ENCODE measurements around the gene VPS13A. TPM values are rescaled to one million over a fixed set of nuclear protein-coding genes. Genes with fewer than 3 reads are reported as not detected.

The VPS13A gene
- total RNA-seq, 2 experiments from 2014 or later, result 27.0 to 44.6 TPM

DNA sequence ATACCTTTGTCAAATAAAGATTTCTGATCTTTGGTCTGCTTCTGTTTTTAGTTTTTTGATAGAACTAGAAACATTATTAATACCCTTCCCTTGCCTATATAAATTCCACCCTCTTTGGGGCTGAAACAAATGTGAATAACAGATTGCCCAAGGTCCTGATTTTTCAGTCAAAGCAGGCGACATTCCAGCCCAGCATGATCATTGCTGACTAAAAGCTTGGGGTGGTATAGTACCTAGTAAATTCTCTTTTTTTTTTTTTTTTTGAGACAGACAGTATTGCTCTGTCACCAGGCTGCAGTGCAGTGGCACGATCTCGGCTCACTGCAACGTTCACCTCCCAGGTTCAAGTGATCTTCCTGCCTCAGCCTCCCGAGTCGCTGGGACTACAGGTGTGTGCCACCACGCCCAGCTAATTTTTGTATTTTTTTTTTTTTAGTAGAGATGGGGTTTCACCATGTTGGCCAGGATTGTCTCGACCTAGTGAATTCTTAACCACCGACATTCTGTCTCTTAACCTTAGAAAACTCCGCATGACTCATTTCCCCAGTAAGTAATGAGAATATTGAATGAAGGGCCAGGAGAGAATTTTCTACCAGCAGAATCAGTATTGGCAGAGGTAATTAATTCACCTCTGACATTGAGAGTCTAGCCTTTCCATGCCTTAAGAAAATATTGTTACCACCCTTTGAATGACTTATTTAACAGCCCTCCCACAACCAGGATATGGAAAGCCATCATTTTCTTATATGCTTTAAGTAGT, 244.4 kb downstream of the VPS13A start:
- no peak overlapping the region for H3K4me3 ChIP-seq (ENCODE audit: low read depth, low read length, poor library complexity, severe bottlenecking)
- no peak overlapping the region for H2AFZ ChIP-seq (ENCODE audit: low read length)
- TF ChIP-seq EZH2phosphoT487 (IDR thresholded peaks at IDR 0.05; ENCODE audit: borderline replicate concordance, low read depth, low read length) (no peak), CTCF (conservative IDR thresholded peaks at IDR 0.05; ENCODE audit: low read length) (no peak)
- H3K79me2 ChIP-seq (ENCODE audit: insufficient read depth, low read depth, low read length), result no peaks in the 10 kb centered on the region
- no peaks in the 10 kb centered on the region for H4K20me1 ChIP-seq (ENCODE audit: insufficient read depth, low read length)
- no peaks in the 10 kb centered on the region for H3K9me2 ChIP-seq (ENCODE audit: insufficient read depth, low read length)
- no peak for DNase-seq (ENCODE audit: low spot score)
- ChIA-PET CTCF (ENCODE audit: unreplicated experiment) (no interaction called here), POLR2A (interaction anchor here (0.7 kb wide), 1 partner anchor 1258 kb away, joined by 3 read pairs; no protein-coding TSS in a partner anchor)
- BruUV-seq (replicated peaks), result no TSS peak
- no peaks in the 10 kb centered on the region for H3K4me1 ChIP-seq (ENCODE audit: insufficient read depth, low read length, poor library complexity, severe bottlenecking)
- H3K4me2 ChIP-seq (ENCODE audit: low read length), result no peak overlapping the region
- no peaks in the 10 kb centered on the region for H3K36me3 ChIP-seq (ENCODE audit: insufficient read depth, low read length)
- H3K27ac ChIP-seq (ENCODE audit: low read depth, low read length, poor library complexity, severe bottlenecking), result no peak overlapping the region
- H3K9me3 ChIP-seq (ENCODE audit: low read length), result no peaks in the 10 kb centered on the region
- intact Hi-C loops (cut with micrococcal nuclease; ENCODE audit: unreplicated experiment), result no loop called here

GRCh38 chr9:77422969-77423368, 245.6 kb downstream of the VPS13A start:
- Histone ChIP-seq H4K20me1 (ENCODE audit: insufficient read depth, low read length) (no peaks in the 10 kb centered on the region), H3K79me2 (ENCODE audit: insufficient read depth, low read depth, low read length) (no peaks in the 10 kb centered on the region), H3K36me3 (ENCODE audit: insufficient read depth, low read length) (no peaks in the 10 kb centered on the region), H2AFZ (ENCODE audit: low read length) (no peak overlapping the region), H3K9me3 (ENCODE audit: low read length) (no peaks in the 10 kb centered on the region), H3K4me3 (ENCODE audit: low read depth, low read length, poor library complexity, severe bottlenecking) (no peak overlapping the region), H3K4me2 (ENCODE audit: low read length) (no peak overlapping the region), H3K27ac (ENCODE audit: low read depth, low read length, poor library complexity, severe bottlenecking) (no peak overlapping the region), H3K9me2 (ENCODE audit: insufficient read depth, low read length) (no peaks in the 10 kb centered on the region), H3K4me1 (ENCODE audit: insufficient read depth, low read length, poor library complexity, severe bottlenecking) (no peaks in the 10 kb centered on the region)
- no TSS peak for BruUV-seq (replicated peaks)
- no peak for DNase-seq (ENCODE audit: low spot score)
- ChIA-PET POLR2A (interaction anchor here (0.7 to 1.2 kb wide), 3 partner anchors 11 to 1891 kb away, joined by 3 to 4 read pairs (median 4); no protein-coding TSS in a partner anchor), CTCF (ENCODE audit: unreplicated experiment) (no interaction called here)
- TF ChIP-seq CTCF (conservative IDR thresholded peaks at IDR 0.05; ENCODE audit: low read length) (no peak), EZH2phosphoT487 (IDR thresholded peaks at IDR 0.05; ENCODE audit: borderline replicate concordance, low read depth, low read length) (no peak)
- intact Hi-C loops (cut with micrococcal nuclease; ENCODE audit: unreplicated experiment), result no loop called here

GRCh38 chr9:77423841-77424240, 246.5 kb downstream of the VPS13A start:
- no peak overlapping the region for H3K27ac ChIP-seq (ENCODE audit: low read depth, low read length, poor library complexity, severe bottlenecking)
- H3K79me2 ChIP-seq (ENCODE audit: insufficient read depth, low read depth, low read length), result no peaks in the 10 kb centered on the region
- no peak overlapping the region for H3K4me2 ChIP-seq (ENCODE audit: low read length)
- DNase-seq (ENCODE audit: low spot score), result no peak
- TF ChIP-seq CTCF (conservative IDR thresholded peaks at IDR 0.05; ENCODE audit: low read length), result no peak
- no peak for TF ChIP-seq EZH2phosphoT487 (IDR thresholded peaks at IDR 0.05; ENCODE audit: borderline replicate concordance, low read depth, low read length)
- no peaks in the 10 kb centered on the region for H3K9me3 ChIP-seq (ENCODE audit: low read length)
- ChIA-PET POLR2A (interaction anchor here (1.2 kb wide), 1 partner anchor 16 kb away, joined by 3 read pairs; no protein-coding TSS in a partner anchor), CTCF (ENCODE audit: unreplicated experiment) (no interaction called here)
- intact Hi-C loops (cut with micrococcal nuclease; ENCODE audit: unreplicated experiment), result no loop called here
- no peaks in the 10 kb centered on the region for H3K36me3 ChIP-seq (ENCODE audit: insufficient read depth, low read length)
- no peak overlapping the region for H3K4me3 ChIP-seq (ENCODE audit: low read depth, low read length, poor library complexity, severe bottlenecking)
- H4K20me1 ChIP-seq (ENCODE audit: insufficient read depth, low read length), result no peaks in the 10 kb centered on the region
- no TSS peak for BruUV-seq (replicated peaks)
- no peaks in the 10 kb centered on the region for H3K4me1 ChIP-seq (ENCODE audit: insufficient read depth, low read length, poor library complexity, severe bottlenecking)
- no peak overlapping the region for H2AFZ ChIP-seq (ENCODE audit: low read length)
- no peaks in the 10 kb centered on the region for H3K9me2 ChIP-seq (ENCODE audit: insufficient read depth, low read length)
